Urinary bladder (tissue), 4 donors: ENCODE results near the gene SNAP47. TPM values are rescaled to one million over a fixed set of nuclear protein-coding genes. Genes with fewer than 3 reads are reported as not detected.

Experiments used
- DNase-seq: peaks from one replicate; pipeline ENCODE4 v3.0.0-alpha.2; 2015; ENCODE audit errors: extremely low spot score
- H3K27ac ChIP-seq: one replicate; pipeline ENCODE4 v1.5.1; 2013; ENCODE audit warnings: low read depth, mild to moderate bottlenecking, moderate library complexity
- H3K36me3 ChIP-seq: one replicate; pipeline ENCODE4 v1.6.1; 2013; ENCODE audit warnings: mild to moderate bottlenecking, moderate library complexity; ENCODE audit not compliant: insufficient read depth
- H3K4me1 ChIP-seq: one replicate; pipeline ENCODE4 v1.6.1; 2013; ENCODE audit warnings: mild to moderate bottlenecking, moderate library complexity; ENCODE audit not compliant: insufficient read depth
- H3K4me3 ChIP-seq: one replicate; pipeline ENCODE4 v1.5.1; 2013; ENCODE audit warnings: low read depth, low read length
- WGBS: extraction: QIAGEN DNeasy Blood & Tissue Kit; methylation state at CpG from one replicate; pipeline ENCODE4 v1.1.7; 2013; 5-methylcytosine and 5-hydroxymethylcytosine counted together
- polyA plus RNA-seq: library from polyadenylated mRNA; stranded (reverse); fragments of 200-250 nt; gene quantifications from one replicate; pipeline ENCODE4 v1.2.3, GENCODE V29; 2013
- total RNA-seq: library from RNA; depleted of rRNA; stranded (reverse); fragments of >200 nt; gene quantifications from one replicate; pipeline ENCODE4 v1.2.3, GENCODE V29; 2014
- donor health status: healthy with polysubstance abuse.
- donor health status: healthy.

SNAP47 gene
- total and polyA plus RNA-seq, 2 donors, result 33.8 to 37.0 TPM

DNA sequence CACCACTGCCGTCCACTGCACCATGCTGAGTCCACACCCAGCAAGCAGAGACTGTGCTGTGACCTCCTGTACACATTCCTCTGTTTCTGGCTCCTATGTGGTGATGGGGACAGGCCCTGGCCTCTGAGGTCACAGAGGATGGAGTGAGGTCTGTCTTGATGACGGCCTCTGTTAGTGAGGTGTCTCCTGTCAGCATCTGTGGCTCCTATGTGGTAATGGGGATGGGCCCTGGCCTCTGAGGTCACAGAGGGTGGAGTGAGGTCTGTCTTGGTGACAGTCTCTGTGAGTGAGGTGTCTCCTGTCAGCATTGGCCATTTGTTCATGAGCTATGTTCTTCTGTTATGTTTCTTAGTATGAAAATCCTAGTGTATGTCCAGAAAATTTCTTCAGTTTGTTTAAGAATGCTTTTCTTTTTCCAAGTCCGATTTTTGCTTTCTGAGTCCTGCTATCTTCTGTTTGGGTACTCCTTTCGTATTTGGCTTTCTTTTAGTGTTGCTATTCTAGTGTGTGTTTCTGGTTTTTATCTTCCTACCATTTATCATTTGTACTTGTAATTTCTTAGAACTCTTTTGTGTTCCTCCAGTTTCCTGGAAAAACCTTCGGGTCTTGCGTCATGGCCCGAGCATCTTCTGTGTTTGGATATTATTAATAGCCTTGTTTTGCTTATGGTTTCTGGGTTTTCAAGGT lies 13.4 kb downstream of the SNAP47 start:
- H3K36me3 ChIP-seq, result no peaks in the 10 kb centered on the region
- no peak overlapping the region for H3K4me3 ChIP-seq
- WGBS, result 30% methylated on average over 7 of the region's 7 CpGs
- no peak for DNase-seq
- H3K27ac ChIP-seq, result peak overlapping the region; percentile 47
- H3K4me1 ChIP-seq, result no peaks in the 10 kb centered on the region

DNA sequence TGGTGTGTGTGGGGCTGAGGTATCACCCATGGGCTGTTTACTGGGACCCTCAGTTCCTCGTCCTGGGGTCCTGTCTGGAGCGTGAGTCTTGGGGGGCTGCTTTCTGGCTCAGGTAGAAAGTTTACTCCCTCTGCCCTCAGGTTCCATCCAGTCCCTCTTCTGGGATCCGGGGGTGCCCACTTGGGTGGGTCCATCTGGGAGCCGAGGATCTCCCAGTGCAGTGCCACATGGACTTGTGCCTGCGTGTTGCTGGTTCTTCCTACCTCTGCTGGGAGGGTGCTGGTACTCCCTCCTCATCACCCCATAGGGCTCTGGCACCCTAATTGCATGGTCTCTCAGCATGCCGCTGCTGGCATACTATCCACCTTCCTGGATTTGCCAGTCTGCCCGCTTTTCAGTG lies 14.0 kb downstream of the SNAP47 start:
- H3K36me3 ChIP-seq, result no peaks in the 10 kb centered on the region
- H3K27ac ChIP-seq, result peak overlapping the region; percentile 25
- H3K4me3 ChIP-seq, result no peak overlapping the region
- 65% methylated on average over 7 of the region's 7 CpGs for WGBS
- DNase-seq, result no peak
- no peaks in the 10 kb centered on the region for H3K4me1 ChIP-seq

DNA sequence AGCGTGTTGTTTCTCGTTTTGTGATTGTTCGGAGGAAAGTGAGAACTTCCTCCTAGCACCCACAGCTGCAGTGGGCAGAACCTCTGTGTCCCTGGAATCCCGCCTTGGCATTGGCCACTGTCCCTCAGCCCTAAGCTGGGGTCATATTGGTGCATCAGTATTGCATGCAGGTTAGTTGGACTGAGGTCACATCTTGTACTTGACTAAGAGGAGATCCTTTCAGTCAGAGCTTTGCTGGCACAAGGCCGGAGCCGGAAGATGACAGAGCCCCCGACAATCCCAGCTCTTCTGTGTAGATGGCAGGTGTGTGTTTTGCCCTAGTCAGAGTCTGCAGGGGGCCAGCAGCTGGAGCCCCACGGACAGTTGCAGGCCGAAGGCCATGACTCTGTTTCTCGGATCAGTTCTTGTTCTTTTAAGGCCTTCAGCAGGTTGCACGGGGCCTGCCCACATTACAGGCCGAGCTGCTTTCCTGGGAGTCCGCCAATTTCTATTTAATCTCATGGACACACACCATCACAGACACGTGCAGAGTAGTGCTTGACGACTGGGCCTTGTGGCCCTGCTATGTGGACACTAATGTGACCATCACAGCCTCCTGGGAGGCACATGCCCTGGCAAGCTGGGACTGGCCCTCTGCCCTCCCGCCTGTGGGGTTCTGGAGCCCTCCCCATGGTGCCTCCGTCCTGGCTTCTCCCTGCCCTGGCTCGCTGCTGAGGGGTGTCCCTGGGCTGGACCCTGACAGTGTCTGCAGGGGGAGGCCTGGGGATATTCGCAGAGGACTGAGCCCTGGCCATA lies 14.9 kb downstream of the SNAP47 start:
- Histone ChIP-seq H3K27ac (no peak overlapping the region), H3K4me3 (no peak overlapping the region), H3K4me1 (peaks cover 2% of the 10 kb centered on the region), H3K36me3 (no peaks in the 10 kb centered on the region)
- WGBS, result 76% methylated on average over 19 of the region's 19 CpGs
- no peak for DNase-seq

DNA sequence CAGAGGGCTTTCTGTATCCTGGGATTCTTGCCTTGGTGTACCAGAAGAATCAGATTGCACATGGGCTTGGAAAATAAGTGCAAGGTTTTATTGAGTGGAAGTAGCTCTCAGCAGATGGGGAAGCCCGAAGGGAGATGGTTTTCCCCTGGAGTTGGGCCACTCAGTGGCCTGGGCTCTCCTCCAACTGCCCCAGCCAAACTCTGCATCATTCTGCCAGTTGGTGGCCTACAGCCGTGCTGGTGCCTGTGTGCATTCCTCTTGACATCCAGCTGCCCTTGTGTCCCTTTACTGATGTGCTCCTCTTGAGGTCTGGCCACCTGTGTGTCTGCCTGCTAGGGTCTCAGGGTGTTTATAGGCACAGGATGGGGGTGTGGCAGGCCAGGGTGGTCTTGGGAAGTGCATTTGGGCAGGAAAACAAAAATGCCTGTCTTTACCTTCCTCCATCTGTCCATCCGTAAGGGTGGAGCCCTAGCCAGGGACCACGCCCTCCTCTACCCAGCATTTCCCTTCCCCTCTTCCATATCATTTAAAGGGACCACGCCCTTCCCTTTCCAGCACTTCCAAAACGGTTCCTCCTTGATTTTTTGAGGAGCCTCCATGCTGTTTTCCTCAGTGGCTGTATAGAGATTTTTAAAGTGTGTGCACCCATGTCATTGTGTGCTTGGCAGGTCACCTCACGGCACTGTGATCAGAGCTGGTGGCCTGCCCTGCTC lies 18.9 kb downstream of the SNAP47 start:
- Histone ChIP-seq H3K4me3 (no peak overlapping the region), H3K4me1 (peaks cover 2% of the 10 kb centered on the region), H3K27ac (no peak overlapping the region), H3K36me3 (no peaks in the 10 kb centered on the region)
- no peak for DNase-seq
- WGBS, result 57% methylated on average over 7 of the region's 7 CpGs

DNA sequence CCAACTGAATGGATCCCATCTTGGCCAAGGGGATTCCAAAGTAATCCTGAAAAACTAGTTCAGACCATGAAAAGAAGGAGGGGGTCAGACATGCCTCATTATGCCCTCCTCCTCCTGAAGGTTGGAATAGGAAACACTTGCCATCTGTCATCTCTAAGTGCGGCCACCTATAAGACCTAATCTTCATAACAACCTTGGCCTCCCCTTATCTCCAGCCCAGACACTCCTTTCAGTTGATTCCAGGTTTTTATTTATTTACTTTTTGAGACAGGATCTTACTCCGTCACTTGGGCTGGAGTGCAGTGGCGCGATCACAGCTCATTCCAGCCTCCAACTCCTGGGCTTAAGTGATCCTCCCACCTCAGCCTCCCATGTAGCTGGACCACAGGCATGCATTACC lies 19.7 kb downstream of the SNAP47 start:
- Histone ChIP-seq H3K27ac (no peak overlapping the region), H3K4me1 (peaks cover 2% of the 10 kb centered on the region), H3K36me3 (no peaks in the 10 kb centered on the region), H3K4me3 (no peak overlapping the region)
- no peak for DNase-seq
- WGBS, result 91% methylated on average over 4 of the region's 4 CpGs

DNA sequence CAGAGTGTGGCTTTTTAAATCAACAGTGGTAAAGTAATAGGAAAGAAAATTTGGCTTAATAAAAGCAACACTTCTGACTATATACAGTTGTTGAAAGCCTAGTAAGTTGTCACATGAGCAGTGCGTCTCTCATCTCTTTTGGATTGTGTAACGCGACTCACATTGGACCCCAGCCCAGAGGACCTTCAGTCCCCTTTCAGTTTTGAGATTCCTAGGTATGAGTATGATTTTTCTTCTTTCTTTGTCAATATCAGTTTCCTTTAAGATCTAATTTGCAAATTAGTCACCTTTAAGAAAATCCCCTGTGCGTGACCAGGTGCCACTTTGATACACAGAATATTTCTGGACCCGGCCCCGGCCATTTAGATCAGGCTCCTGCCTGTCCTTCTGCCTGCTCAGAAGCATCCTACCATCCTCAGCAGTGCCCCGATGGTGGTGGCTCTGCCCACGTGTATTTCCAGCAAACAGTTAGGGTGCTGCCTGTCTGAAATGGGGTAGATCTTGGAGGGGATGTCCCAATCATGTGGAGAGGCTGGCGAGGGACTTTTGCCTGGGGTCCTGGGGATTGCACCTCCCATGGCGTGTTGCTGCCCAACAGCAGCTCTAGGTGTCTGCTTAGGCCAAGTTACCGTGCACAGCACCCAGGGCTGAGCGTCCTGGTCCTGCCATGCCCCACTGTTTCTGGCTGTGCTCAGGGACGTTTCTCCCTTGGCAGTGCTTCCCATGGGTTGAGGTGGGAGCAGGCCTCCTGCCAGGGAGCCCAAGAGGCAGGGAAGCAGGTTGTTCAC lies 21.1 kb downstream of the SNAP47 start:
- peaks cover 2% of the 10 kb centered on the region for H3K4me1 ChIP-seq
- no peak overlapping the region for H3K27ac ChIP-seq
- H3K4me3 ChIP-seq, result no peak overlapping the region
- DNase-seq, result no peak
- 79% methylated on average over 13 of the region's 13 CpGs for WGBS
- peaks cover 1% of the 10 kb centered on the region for H3K36me3 ChIP-seq

DNA sequence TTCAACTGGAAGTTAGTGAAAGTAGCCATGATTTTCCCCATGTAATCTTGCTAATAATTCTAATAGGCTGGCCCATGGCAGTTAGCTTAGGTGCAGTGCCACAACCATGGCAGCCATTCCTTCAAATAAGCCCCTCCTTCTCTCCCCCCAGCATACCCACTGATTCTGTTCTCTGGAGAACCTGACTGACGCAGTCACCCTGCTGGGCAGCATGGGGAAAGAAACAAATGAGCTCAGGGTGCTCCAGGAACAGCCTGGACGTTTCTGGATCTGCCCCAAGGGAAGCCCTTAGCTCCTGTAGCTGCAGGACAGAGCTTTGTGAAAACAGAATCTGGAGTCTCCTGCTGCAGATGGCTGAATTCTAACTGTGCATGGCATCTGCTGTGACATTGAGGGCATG lies 22.5 kb downstream of the SNAP47 start:
- 74% methylated on average over 2 of the region's 2 CpGs for WGBS
- H3K4me3 ChIP-seq, result no peak overlapping the region
- peaks cover 2% of the 10 kb centered on the region for H3K4me1 ChIP-seq
- DNase-seq, result no peak
- peaks cover 1% of the 10 kb centered on the region for H3K36me3 ChIP-seq
- no peak overlapping the region for H3K27ac ChIP-seq

DNA sequence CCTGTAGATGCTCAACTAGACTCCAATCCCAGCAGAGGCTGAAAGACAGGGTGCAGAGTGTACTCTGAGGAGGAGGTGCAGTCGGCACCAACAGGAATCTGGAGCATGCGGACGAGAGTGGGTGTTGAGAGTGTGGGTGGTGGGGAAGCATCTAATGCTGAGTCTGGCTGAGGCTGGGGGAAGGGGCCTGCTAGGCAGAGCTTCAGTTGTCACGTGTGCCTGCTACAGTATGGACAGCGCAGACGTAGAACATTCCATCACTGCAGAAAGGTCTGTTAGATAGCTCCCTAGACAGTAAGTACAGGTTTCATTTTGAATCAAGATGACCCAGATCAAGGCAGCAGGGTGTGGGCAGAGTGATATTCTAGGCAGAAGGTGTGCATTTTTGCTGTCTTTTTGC lies 23.1 kb downstream of the SNAP47 start:
- Histone ChIP-seq H3K27ac (no peak overlapping the region), H3K4me1 (peaks cover 2% of the 10 kb centered on the region), H3K4me3 (no peak overlapping the region), H3K36me3 (peaks cover 1% of the 10 kb centered on the region)
- 74% methylated on average over 6 of the region's 6 CpGs for WGBS
- no peak for DNase-seq

DNA sequence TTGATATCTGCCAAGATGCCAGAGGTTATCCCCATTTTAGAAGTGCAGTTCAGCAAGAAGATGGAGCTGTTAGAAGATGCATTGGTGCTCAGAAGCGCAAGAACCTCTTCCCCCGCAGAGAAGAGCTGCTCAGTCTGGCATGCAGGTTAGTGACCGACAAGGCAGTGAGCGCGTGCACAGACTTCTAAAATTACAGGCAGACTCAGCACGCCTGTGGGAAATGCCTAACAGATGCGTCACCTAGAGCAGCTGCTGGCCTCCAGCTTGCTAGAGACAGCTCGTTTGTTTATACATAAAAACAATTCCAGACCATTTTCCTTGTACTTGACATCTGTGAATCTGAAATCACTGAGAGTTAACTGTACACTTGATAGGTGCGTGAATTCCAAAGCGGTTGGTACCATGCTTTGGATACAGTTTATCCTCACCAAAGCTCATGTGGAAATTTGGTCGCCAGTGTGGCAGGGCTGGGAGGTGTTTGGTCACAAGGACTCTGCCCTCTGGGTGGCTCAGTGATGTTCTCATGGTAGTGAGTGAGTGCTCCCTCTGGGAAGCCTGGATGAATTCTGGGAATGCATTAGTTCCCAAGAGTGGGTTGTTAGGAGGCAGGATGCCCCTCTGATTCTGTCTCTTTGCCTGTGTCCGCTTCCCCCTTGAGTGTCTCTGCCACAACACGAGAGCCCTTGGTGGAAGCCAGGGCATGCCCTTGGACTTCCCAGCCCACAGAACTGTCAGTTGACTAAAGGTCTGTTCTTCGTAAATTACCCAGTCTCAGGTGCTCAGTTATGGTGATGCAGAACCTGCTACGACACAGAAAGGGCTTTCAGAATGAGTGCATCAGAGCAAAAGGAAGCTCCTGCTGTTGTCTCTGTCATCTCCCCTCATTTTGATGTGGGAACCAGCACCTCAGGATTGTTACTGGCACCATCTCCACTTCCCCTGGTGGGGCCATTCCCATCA lies 24.4 kb downstream of the SNAP47 start:
- Histone ChIP-seq H3K4me3 (no peak overlapping the region), H3K27ac (no peak overlapping the region), H3K4me1 (no peaks in the 10 kb centered on the region), H3K36me3 (peaks cover 1% of the 10 kb centered on the region)
- no peak for DNase-seq
- 67% methylated on average over 15 of the region's 15 CpGs for whole genome bisulfite sequencing

DNA sequence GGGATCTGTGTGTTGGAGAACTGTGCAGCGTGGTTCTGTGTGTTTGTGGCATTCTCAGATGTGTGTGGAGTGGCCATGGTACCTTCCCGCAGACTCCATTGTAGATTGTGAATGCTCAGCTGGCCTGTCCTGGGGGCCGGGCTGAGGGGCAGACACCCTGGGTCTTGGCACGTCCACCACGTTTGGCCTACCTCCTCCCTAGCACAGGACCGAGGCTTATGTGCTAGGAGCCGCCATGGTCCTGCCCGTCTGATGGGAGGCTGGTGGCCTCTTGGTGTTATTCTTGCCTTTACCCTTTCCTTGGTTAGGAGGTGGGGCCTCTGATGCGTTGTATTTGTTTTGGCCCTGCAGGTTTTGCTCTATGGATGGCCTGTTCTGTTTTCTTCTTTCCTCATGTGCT lies 25.1 kb downstream of the SNAP47 start:
- Histone ChIP-seq H3K36me3 (peaks cover 1% of the 10 kb centered on the region), H3K27ac (no peak overlapping the region), H3K4me3 (no peak overlapping the region), H3K4me1 (no peaks in the 10 kb centered on the region)
- no peak for DNase-seq
- WGBS, result 87% methylated on average over 9 of the region's 9 CpGs

DNA sequence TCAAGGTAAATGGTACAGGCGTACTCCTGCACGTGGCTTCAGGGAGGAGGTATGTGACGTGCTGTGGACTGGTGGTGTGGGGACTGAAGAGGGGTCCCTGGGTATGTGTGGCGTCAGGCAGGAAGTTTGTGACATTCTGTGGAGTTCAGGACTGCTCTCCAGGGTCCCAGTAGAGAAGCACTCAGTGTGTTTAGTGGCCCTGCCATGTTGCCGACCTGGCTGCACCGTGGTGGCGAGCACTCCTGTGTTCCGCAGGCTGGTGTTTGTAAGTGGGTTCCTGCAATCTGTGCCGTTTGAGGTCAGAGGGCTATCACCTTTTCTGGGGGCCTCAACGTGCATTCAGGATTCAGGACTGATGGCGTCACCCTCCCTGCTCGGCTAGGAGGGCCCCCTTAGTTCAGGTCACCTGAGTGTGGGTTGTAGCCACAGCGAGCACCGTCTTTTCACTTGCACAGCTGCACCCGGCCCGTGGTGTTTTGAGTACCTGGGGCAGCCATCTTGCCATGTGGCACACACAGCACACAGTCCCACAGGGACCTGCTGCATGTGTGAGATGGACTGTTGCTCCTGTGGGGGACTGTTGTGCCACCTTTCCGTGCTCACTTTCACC lies 26.5 kb downstream of the SNAP47 start:
- 85% methylated on average over 17 of the region's 17 CpGs for WGBS
- Histone ChIP-seq H3K4me1 (no peaks in the 10 kb centered on the region), H3K27ac (no peak overlapping the region), H3K4me3 (no peak overlapping the region), H3K36me3 (peaks cover 1% of the 10 kb centered on the region)
- DNase-seq, result no peak

DNA sequence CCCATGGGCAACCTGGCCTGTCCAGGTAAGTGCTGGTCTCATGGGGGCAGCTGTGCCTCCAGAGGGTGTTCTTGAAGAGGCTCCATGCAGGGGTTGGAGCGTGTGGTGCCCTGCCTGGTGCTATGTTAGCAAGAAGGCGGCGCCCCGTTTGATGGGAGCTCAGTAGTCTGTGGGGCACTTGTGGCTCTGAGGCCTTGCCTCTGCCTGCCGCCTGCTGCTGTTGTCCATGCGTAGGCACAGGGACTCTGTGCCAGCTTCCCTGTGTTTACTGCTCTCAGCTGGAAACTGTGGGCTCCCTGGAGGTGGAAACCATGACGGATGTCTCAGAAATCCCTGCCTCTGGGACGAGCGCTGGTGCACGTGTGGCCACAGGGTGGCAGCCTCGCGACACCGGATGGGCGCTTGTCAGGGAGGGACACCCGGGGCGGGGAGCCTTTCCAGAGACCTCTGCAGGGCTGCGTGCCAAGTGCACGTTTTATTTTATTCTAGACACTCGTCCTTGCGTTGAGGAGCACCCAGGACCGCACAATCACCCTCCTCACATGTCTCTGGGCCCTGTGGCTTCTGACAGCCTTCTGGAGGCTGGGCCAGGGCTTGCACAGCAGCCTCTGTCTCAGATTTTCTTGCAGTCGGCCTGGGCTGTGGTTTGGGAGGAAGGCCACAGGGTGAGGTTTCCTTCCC lies 27.1 kb downstream of the SNAP47 start:
- H3K27ac ChIP-seq, result no peak overlapping the region
- 17% methylated on average over 22 of the region's 22 CpGs for WGBS
- H3K36me3 ChIP-seq, result peaks cover 1% of the 10 kb centered on the region
- H3K4me1 ChIP-seq, result no peaks in the 10 kb centered on the region
- DNase-seq, result peak; percentile 59
- no peak overlapping the region for H3K4me3 ChIP-seq
